ENCODE measurements around the gene RBM7. TPM values are rescaled to one million over a fixed set of nuclear protein-coding genes. Genes with fewer than 3 reads are reported as not detected.

The RBM7 gene
- total and polyA plus RNA-seq, 7 experiments from 2014 or later: 19.3 to 71.3 (median 37.0) TPM

GRCh38 chr11:114395736-114396135 is 4.7 kb upstream of the RBM7 start:
- POLR2A ChIA-PET: interaction anchor here (0.7 kb wide), 1 partner anchor 79 kb away, joined by 6 read pairs; no protein-coding TSS in a partner anchor
- CTCF ChIA-PET: no interaction called here
- peaks cover 19 to 39% (median 31%) of the 10 kb centered on the region in 7 donors for H3K4me1 Mint-ChIP-seq
- intact Hi-C loops (cut with micrococcal nuclease): no loop called here
- no peak overlapping the region for H3K4me3 ChIP-seq (ENCODE audit: low read length)
- no peak for DNase-seq
- H3K9me3 ChIP-seq (ENCODE audit: control insufficient read depth in 2 of 3, low read length in 3 of 3): no peaks in the 10 kb centered on the region
- H3K4me3 Mint-ChIP-seq: no peak overlapping the region
- H3K36me3 Mint-ChIP-seq: peaks cover 0 to 12% (median 0%) of the 10 kb centered on the region in 5 donors
- H3K36me3 ChIP-seq (ENCODE audit: control insufficient read depth in 2 of 3, insufficient read depth in 3 of 3, low read length in 3 of 3): peaks cover 0 to 3% (median 0%) of the 10 kb centered on the region in 3 experiments
- peaks cover 0 to 4% (median 0%) of the 10 kb centered on the region in 11 donors for H3K9me3 Mint-ChIP-seq
- H3K27me3 ChIP-seq (ENCODE audit: control insufficient read depth in 2 of 2, insufficient read depth in 2 of 2, low read length in 2 of 2): no peaks in the 10 kb centered on the region
- no peak overlapping the region for H3K27ac ChIP-seq (ENCODE audit: low read depth, low read length)
- peaks cover 10 to 11% of the 10 kb centered on the region in 2 donors for H3K4me1 ChIP-seq (ENCODE audit: control insufficient read depth in 2 of 2, insufficient read depth in 2 of 2, low read length in 2 of 2)
- H3K27ac Mint-ChIP-seq: peak overlapping the region in 1 of 9 donors; percentile 14
- no peak for ATAC-seq
- peaks cover 0 to 11% (median 0%) of the 10 kb centered on the region in 5 donors for H3K27me3 Mint-ChIP-seq

GRCh38 chr11:114396916-114397315 is 3.5 kb upstream of the RBM7 start:
- Mint-ChIP-seq H3K9me3 (peaks cover 0 to 4% (median 0%) of the 10 kb centered on the region in 11 donors), H3K27me3 (peaks cover 0 to 11% (median 0%) of the 10 kb centered on the region in 5 donors), H3K36me3 (peaks cover 0 to 12% (median under 1%) of the 10 kb centered on the region in 5 donors), H3K4me3 (no peak overlapping the region), H3K4me1 (peaks cover 22 to 44% (median 37%) of the 10 kb centered on the region in 7 donors), H3K27ac (no peak overlapping the region)
- CTCF ChIA-PET: no interaction called here
- Histone ChIP-seq H3K9me3 (ENCODE audit: control insufficient read depth in 2 of 3, low read length in 3 of 3) (no peaks in the 10 kb centered on the region), H3K36me3 (ENCODE audit: control insufficient read depth in 2 of 3, insufficient read depth in 3 of 3, low read length in 3 of 3) (peaks cover 0 to 3% (median 0%) of the 10 kb centered on the region in 3 experiments), H3K27ac (ENCODE audit: low read depth, low read length) (no peak overlapping the region), H3K27me3 (ENCODE audit: control insufficient read depth in 2 of 2, insufficient read depth in 2 of 2, low read length in 2 of 2) (no peaks in the 10 kb centered on the region), H3K4me3 (ENCODE audit: low read length) (no peak overlapping the region), H3K4me1 (ENCODE audit: control insufficient read depth in 2 of 2, insufficient read depth in 2 of 2, low read length in 2 of 2) (peaks cover 10 to 13% of the 10 kb centered on the region in 2 donors)
- POLR2A ChIA-PET: no interaction called here
- DNase-seq (no peak), ATAC-seq (no peak)
- intact Hi-C loops (cut with micrococcal nuclease): no loop called here

DNA sequence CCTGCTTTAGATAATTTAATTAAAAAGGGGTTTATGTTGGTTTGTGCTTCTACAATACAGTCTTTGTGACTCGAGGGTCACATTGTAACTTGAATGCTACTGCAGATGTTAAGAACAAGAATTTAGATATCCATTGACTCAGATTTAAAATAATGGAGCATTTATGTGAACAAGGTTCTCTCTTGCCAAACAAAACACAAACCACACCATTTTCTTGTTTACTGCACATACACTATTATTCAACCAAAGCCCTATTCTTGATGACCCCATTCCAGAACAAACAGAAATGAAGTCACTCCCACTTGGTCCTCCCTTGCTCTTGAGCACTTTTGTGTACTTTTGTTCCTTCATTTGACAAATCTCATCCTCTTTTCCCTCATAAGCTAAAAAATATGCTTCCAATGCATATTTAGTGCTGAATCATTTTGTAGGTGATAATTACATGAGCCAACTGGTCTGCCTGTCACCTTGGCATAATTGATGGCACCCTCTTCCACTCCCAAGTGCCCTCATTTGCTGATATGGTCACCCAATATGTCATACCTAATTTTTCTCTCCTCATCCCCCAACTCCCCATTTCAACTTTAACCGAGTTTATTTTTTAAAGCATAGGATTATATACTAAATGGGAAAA is 3.0 kb upstream of the RBM7 start:
- intact Hi-C loops (cut with micrococcal nuclease): no loop called here
- H3K27me3 ChIP-seq (ENCODE audit: control insufficient read depth in 2 of 2, insufficient read depth in 2 of 2, low read length in 2 of 2): no peaks in the 10 kb centered on the region
- no peaks in the 10 kb centered on the region for H3K9me3 ChIP-seq (ENCODE audit: control insufficient read depth in 2 of 3, low read length in 3 of 3)
- H3K36me3 ChIP-seq (ENCODE audit: control insufficient read depth in 2 of 3, insufficient read depth in 3 of 3, low read length in 3 of 3): peaks cover 0 to 3% (median 0%) of the 10 kb centered on the region in 3 experiments
- ChIA-PET POLR2A (interaction anchor here (1.1 kb wide), 1 partner anchor 42 kb away, joined by 6 read pairs; the partner anchor contains the start of gene REXO2), CTCF (interaction anchor here (0.7 kb wide), 1 partner anchor 17 kb away, joined by 3 read pairs; no protein-coding TSS in a partner anchor)
- Mint-ChIP-seq H3K9me3 (peaks cover 0 to 4% (median 0%) of the 10 kb centered on the region in 11 donors), H3K27me3 (peaks cover 0 to 11% (median 0%) of the 10 kb centered on the region in 5 donors), H3K36me3 (peaks cover 0 to 15% (median 3%) of the 10 kb centered on the region in 5 donors), H3K4me3 (peak overlapping the region in 2 of 10 donors; percentile 17 to 94), H3K4me1 (peaks cover 24 to 49% (median 41%) of the 10 kb centered on the region in 7 donors), H3K27ac (peak overlapping the region in 2 of 9 donors; percentile 1 to 14)
- H3K27ac ChIP-seq (ENCODE audit: low read depth, low read length): no peak overlapping the region
- DNase-seq (no peak), ATAC-seq (no peak)
- no peak overlapping the region for H3K4me3 ChIP-seq (ENCODE audit: low read length)
- H3K4me1 ChIP-seq (ENCODE audit: control insufficient read depth in 2 of 2, insufficient read depth in 2 of 2, low read length in 2 of 2): peaks cover 11 to 15% of the 10 kb centered on the region in 2 donors

DNA sequence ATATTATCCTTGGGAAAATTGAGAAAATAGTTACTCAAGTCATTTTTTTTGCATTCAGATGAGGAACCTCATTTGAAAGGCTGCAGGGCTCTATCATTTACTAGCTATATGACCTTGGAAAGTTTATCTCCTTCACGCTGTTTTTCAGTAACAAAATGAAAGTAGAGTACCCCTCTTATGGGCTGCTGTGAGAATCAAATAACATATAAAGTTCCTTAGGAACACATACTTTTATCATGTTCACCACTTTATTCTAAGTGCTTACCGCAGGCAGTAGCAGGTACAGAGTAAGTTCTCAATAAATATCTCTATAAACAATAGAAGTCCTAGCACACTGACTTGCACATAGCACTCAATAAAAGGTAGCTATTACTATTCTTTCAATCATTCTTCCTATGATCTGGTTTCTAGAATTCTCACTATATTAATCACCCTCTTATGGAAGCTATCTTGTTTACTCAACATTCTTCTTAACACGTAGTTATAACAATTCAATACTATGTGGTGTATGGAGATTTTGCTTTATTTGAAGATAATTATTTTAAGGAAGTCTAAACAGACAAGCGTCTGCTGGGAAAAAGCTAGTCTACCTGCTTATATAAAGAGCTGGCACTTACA is 2.1 kb upstream of the RBM7 start:
- peaks cover 0 to 4% (median 0%) of the 10 kb centered on the region in 11 donors for H3K9me3 Mint-ChIP-seq
- intact Hi-C loops (cut with micrococcal nuclease): no loop called here
- ATAC-seq (no peak), DNase-seq (no peak)
- H3K4me1 ChIP-seq (ENCODE audit: control insufficient read depth in 2 of 2, insufficient read depth in 2 of 2, low read length in 2 of 2): peaks cover 18 to 20% of the 10 kb centered on the region in 2 donors
- H3K4me3 Mint-ChIP-seq: peak overlapping the region; percentile 8 to 99 (median 96)
- H3K27ac Mint-ChIP-seq: peak overlapping the region in 8 of 9 donors; percentile 14 to 99 (median 98)
- H3K27ac ChIP-seq (ENCODE audit: low read depth, low read length): no peak overlapping the region
- peaks cover 0 to 3% (median 0%) of the 10 kb centered on the region in 3 experiments for H3K36me3 ChIP-seq (ENCODE audit: control insufficient read depth in 2 of 3, insufficient read depth in 3 of 3, low read length in 3 of 3)
- H3K27me3 Mint-ChIP-seq: peaks cover 0 to 5% (median 0%) of the 10 kb centered on the region in 5 donors
- H3K9me3 ChIP-seq (ENCODE audit: control insufficient read depth in 2 of 3, low read length in 3 of 3): no peaks in the 10 kb centered on the region
- no peaks in the 10 kb centered on the region for H3K27me3 ChIP-seq (ENCODE audit: control insufficient read depth in 2 of 2, insufficient read depth in 2 of 2, low read length in 2 of 2)
- CTCF ChIA-PET: interaction anchor here (0.7 kb wide), 2 partner anchors 9 to 18 kb away, joined by 3 read pairs; no protein-coding TSS in a partner anchor
- peaks cover 27 to 59% (median 49%) of the 10 kb centered on the region in 7 donors for H3K4me1 Mint-ChIP-seq
- no peak overlapping the region for H3K4me3 ChIP-seq (ENCODE audit: low read length)
- peaks cover 0 to 21% (median 8%) of the 10 kb centered on the region in 5 donors for H3K36me3 Mint-ChIP-seq
- POLR2A ChIA-PET: interaction anchor here (0.6 to 1.1 kb wide), 3 partner anchors 8 to 41 kb away, joined by 3 to 6 read pairs (median 4); partner anchors contain the start of gene REXO2

- Histone ChIP-seq H3K4me3 (ENCODE audit: low read length) (peak overlapping the region; percentile 93), H3K4me1 (ENCODE audit: control insufficient read depth in 2 of 2, insufficient read depth in 2 of 2, low read length in 2 of 2) (peaks cover 18 to 21% of the 10 kb centered on the region in 2 donors), H3K9me3 (ENCODE audit: control insufficient read depth in 2 of 3, low read length in 3 of 3) (no peaks in the 10 kb centered on the region), H3K36me3 (ENCODE audit: control insufficient read depth in 2 of 3, insufficient read depth in 3 of 3, low read length in 3 of 3) (peaks cover 0 to 3% (median 0%) of the 10 kb centered on the region in 3 experiments), H3K27me3 (ENCODE audit: control insufficient read depth in 2 of 2, insufficient read depth in 2 of 2, low read length in 2 of 2) (no peaks in the 10 kb centered on the region), H3K27ac (ENCODE audit: low read depth, low read length) (peak overlapping the region; percentile 96)
- peaks cover 33 to 70% (median 61%) of the 10 kb centered on the region in 7 donors for H3K4me1 Mint-ChIP-seq
- H3K4me3 Mint-ChIP-seq: peak overlapping the region; percentile 89 to 99 (median 97)
- DNase-seq (peak in 1 of 9 donors; percentile 11), ATAC-seq (peak; percentile 8)
- peaks cover 0 to 4% (median 0%) of the 10 kb centered on the region in 11 donors for H3K9me3 Mint-ChIP-seq
- H3K27me3 Mint-ChIP-seq: peaks cover 0 to 5% (median 0%) of the 10 kb centered on the region in 5 donors
- ChIA-PET POLR2A (interaction anchor here (1.0 to 1.8 kb wide), 4 partner anchors 19 to 40 kb away, joined by 3 to 7 read pairs (median 4); partner anchors contain the start of gene REXO2), CTCF (interaction anchor here (0.9 kb wide), 1 partner anchor 40 kb away, joined by 3 read pairs; the partner anchor contains the start of gene REXO2)
- H3K27ac Mint-ChIP-seq: peak overlapping the region; percentile 96 to 100 (median 99)
- intact Hi-C loops (cut with micrococcal nuclease): loop anchor here (1.0 to 10.0 kb wide), 12 partner anchors 19 to 1085 kb away; partner anchors contain the start of genes REXO2 (in 2 of the 2), TTC12 (in 2 of the 2), USP28 (in 2 of the 2) and ZW10 (in 2 of the 2)
- H3K36me3 Mint-ChIP-seq: peaks cover 0 to 26% (median 8%) of the 10 kb centered on the region in 5 donors
These were observed 813 bp upstream of the RBM7 start for GRCh38 chr11:114399490-114400215.
